COLO668 (cell line): ENCODE data around the gene RPS14.

Experiments
- DNase-seq: peaks from one replicate; lab custom pipeline; 2025; ENCODE audit not compliant: unreplicated experiment; lab: John Stamatoyannopoulos, UW

Gene RPS14

GRCh38 chr5:150401376-150402228 lies 47.9 kb downstream of the RPS14 start:
- DNase-seq, result no peak

GRCh38 chr5:150401076-150401375 lies 48.5 kb downstream of the RPS14 start:
- no peak for DNase-seq

GRCh38 chr5:150400316-150401075 lies 49.0 kb downstream of the RPS14 start:
- no peak for DNase-seq

DNA sequence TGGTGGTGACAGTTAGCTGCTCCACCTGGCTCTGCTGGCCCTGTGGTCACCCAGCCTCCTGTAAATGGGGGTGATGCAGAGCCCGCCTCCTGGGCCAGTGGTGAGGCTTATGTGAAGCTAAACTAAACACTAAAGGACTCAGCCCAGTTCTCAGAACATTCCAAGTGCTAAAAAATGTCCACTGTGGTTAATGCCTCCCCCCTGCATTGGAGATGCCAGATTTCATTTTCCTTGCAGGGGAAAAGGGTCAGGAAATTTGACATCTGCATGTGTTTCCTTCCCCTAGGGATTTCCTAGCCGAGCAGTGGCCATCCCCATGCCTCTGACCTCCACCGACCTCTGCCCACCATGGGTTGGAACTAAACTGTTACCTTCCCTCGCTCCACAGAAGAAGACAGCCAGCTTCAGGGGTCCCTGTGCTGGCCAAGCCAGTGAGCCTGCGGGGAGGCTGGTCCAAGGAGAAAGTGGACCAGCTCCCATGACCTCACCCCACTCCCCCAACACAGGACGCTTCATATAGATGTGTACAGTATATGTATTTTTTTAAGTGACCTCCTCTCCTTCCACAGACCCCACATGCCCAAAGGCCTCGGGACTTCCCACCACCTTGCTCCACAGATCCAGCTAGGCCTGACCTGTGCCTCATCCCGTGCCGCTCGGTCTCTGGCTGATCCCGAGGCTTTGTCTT lies 49.9 kb downstream of the RPS14 start:
- DNase-seq, result no peak

DNA sequence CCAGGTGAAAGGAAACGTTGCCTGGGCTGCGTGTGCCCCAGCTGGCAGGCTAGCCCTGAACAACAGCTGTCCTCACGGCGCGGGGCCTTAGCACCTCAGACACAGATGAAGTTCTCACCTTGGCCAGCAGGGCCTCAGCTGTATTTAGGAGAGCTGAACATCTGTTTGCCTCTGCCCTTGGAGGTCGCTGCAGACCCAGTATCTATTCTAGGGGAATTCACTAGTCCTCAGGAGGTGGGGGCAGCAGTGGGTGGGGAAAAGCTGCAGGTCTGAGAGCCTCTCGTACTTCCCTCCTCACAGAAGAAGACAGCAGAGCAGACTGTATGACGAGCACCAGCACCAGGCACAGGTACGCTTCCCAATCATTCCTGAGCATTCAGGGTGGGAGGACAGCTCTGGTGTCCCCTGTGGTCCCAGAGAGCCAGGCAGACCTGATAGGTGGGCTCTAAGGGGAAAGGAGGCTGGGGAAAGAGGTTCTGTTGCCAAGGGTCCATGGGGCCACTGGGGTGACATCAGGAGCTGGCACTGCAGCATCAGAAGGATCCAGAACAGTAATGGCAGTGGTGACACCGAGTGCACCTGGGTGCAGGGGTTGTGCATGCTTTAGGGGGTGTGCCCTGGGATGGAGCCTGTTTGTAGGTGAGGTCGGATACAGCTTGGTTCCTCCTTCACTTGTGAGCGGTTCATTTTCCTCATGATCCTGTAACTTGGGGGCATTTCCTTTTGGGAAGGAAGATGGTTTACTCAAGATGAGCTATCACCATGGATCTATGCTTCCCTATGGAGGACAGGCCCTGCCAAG lies 50.6 kb downstream of the RPS14 start:
- no peak for DNase-seq

DNA sequence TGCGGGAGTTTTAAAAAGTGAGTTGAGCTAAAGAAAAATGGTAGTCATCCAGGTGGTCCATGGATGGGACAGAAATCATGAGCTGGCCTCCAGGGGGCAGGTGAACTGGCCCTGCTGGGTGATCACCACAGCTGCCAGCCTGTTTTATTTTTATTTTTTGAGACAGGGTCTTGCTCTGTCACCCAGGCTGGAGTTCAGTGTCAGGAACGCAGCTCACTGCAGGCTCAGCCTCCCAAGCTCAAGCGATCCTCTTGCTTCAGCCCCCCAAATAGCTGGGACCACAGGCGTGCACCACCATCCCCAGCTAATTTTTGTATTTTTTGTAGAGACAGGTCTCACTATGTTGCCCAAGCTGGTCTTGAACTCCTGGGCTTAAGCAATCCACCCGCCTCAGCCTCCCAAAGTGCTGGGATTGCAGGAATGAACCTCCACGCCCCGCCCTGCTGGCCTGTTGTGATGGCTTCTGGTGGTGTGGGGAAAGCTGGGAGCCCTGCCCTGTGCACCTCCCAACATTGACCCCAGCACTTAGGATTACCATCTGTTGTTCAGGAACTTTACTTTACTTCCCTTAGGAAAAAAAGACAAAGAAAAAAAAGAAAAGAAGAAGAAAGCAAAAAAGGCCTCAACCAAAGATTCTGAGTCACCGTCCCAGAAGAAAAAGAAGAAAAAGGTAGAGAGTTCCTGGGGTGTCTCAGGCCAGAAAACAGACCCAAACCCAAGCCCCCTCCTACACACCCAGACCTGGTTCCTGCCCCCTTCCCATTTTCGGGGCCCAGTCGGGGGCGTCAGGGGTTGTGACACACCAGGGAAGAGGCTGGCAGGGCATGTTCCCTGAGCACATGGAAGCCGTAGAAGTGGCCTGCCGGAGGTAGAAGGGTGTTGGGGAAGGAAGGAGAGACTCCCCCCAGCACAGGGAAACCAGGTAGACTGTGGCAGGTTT lies 51.5 kb downstream of the RPS14 start:
- no peak for DNase-seq

DNA sequence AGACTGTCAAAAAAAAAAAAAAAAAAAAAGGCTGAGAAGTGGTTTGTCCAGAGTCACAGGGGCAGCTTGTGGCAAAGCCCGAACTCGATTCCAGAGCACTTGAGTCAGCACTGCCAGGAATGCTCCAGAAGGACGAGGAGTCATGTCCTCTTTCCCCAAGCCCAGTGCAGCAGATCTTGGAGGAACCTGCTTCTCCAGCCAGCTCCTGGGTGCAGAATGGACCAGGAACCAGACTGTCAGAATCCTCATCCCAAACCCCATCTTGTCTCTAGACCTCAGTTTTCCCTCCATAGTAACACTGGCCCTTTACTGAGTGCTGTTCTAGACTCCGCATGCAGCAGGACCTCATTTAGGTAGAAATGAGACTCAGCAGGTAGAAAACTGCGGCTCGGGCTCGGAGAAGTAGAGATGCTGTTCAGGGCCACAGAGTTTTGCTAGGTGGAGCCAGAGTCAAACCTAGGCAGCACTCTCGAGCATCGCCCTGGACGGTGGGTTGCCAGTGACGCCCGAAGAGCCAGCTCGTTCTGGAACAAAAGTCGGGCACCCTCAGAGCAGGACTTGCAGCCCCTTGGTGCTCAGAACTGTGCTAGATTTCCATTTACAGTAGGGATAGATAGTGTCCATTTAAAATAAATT lies 52.3 kb downstream of the RPS14 start:
- DNase-seq, result no peak

- DNase-seq, result no peak
Observed at GRCh38 chr5:150396267-150396666, 53.3 kb downstream of the RPS14 start.

GRCh38 chr5:150395688-150395975 lies 53.9 kb downstream of the RPS14 start:
- no peak for DNase-seq

- DNase-seq, result no peak
Observed at GRCh38 chr5:150394912-150395687, 54.4 kb downstream of the RPS14 start.

DNA sequence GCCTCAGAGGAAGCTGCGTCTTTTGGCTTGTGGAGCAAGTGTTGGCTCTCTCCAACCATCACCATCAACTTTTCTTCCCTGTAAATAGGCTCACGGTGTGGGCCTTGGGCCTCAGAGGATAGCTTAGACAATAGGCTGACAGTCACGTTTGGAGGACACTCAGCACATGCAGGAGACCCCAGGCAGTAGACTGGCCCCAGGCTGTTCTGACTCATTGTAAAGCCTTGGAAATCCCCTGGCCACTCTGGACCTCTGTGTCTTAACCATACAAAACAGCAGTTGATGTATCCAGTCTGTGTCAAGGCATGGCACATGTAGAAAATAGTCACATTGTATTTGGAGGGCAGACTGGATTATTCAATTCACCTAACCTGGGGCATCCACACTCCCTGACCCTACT lies 55.4 kb downstream of the RPS14 start:
- no peak for DNase-seq

DNA sequence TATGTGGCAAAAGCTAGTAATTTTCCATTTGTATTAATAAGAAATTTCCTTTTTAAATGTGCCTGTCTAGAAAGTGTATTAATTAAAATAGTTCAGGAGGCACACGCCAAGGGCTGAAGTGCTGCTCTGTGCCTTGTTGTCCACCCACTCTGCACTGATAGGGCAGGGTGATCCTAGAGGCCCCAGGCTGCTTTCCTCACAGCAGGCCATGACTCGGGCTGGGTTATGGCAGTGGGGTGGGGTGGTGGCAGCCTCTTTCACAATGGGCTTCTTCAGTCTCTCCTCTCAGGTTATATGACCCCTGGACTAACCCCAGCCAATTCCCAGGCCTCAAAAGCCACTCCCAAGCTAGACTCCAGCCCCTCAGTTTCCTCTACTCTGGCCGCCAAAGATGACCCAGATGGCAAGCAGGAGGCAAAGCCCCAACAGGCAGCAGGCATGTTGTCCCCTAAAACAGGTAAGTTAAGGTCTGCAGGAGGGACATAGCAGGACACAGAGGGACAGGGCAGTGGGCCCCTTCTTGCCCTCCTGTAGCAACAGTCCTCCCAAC lies 56.4 kb downstream of the RPS14 start:
- DNase-seq, result no peak

DNA sequence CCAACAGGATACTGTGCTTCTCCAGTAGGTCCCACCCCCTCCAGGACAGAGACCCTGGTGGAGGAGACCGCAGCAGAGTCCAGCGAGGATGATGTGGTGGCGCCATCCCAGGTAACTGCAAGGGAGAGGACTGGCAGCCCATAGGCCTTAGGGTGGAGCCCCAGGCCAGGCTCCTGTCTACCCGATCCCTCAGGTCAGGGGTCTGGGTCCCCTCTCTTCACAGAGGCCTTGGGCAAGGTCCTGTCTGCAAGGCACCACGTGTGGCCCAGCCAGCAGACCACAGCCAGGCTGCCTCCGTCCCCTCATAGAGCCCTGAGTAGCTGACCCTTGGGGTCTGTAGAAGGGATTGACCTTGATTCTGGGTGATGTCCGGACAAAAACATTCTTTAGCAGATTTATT lies 56.9 kb downstream of the RPS14 start:
- DNase-seq, result no peak
